K562 (cell line): ENCODE results near the gene ADGRB3. TPM values are rescaled to one million over a fixed set of nuclear protein-coding genes. Genes with fewer than 3 reads are reported as not detected.
A peak's percentile ranks its signal among the peaks of the same experiment; 100 is the strongest.

ENCODE experiments used
- CEBPZ ChIP-seq: fragments of 150-350 bp; IDR thresholded peaks from 2 replicates; pipeline ENCODE4 v1.6.1; 2014; ENCODE audit warnings: low read depth, mild to moderate bottlenecking, low read length, borderline replicate concordance
- CTBP1 ChIP-seq: fragments of 450-650 bp; IDR thresholded peaks from 2 replicates; pipeline ENCODE4 v1.6.1; 2016; ENCODE audit warnings: borderline replicate concordance
- GATAD2B ChIP-seq: fragments of 450-650 bp; IDR thresholded peaks from 2 replicates; pipeline ENCODE4 v1.6.1; 2017; ENCODE audit warnings: mild to moderate bottlenecking, borderline replicate concordance
- PBX2 ChIP-seq, 2 experiments: IDR thresholded peaks in 1 of 2; conservative IDR thresholded peaks in 1 of 2; 2 replicates each; pipeline ENCODE4 v1.6.1; 2016; ENCODE audit warnings: low read depth in 2 of 2, mild to moderate bottlenecking in 1 of 2, missing compliant biosample characterization in 1 of 2, missing genetic modification characterization in 1 of 2, moderate library complexity in 1 of 2
- REST ChIP-seq, 2 experiments: fragments of 450-650 bp; formaldehyde crosslinking in 1 of 2; IDR thresholded peaks; 2 replicates each; pipeline versions ENCODE4 v1.4.0 to v1.6.1; 2014 to 2020; ENCODE audit warnings: mild to moderate bottlenecking in 2 of 2, borderline replicate concordance in 1 of 2, low read depth in 1 of 2
- SPI1 ChIP-seq: IDR thresholded peaks from 2 replicates; pipeline ENCODE4 v1.6.1; 2011; ENCODE audit warnings: low read depth, low read length, control low read depth, borderline replicate concordance
- ZNF57 ChIP-seq: fragments of 450-650 bp; formaldehyde crosslinking; IDR thresholded peaks from 2 replicates; pipeline ENCODE4 v1.4.0; 2020; ENCODE audit warnings: mild to moderate bottlenecking, moderate library complexity
- polyA plus RNA-seq, 8 experiments: library from polyadenylated mRNA; depleted of rRNA in 4 of 8; stranded (reverse) in 5 of 8; unstranded in 3 of 8; fragments of >200 nt; fragmentation: Nextera tagmentation in 2 of 8; fragmentation: Illumina TruSeq in 1 of 8; extraction: Ambion mirVana in 2 of 8; extraction: Trizol in 1 of 8; gene quantifications; 2 replicates each; pipeline versions ENCODE4 v1.2.1 to v1.2.3, GENCODE V29; 2011 to 2014; ENCODE audit warnings: inconsistent platforms in 1 of 8, missing spikeins in 1 of 8
- total RNA-seq, 7 experiments: library from RNA; depleted of rRNA in 6 of 7; stranded (reverse); fragments of >200 nt in 6 of 7; fragmentation: Illumina TruSeq in 2 of 7; extraction: Trizol in 2 of 7; gene quantifications; 2 replicates each; pipeline versions ENCODE4 v1.2.1 to v1.2.3, GENCODE V29; 2011 to 2021; ENCODE audit warnings: low replicate concordance in 1 of 7

Gene ADGRB3
- total and polyA plus RNA-seq, 9 of the 15 experiments (the other 6 are each of a cell fraction or from before 2014, with no cell fraction given) = 0.90 to 7.8 (median 2.4) TPM

- TF ChIP-seq CEBPZ (no peak), PBX2 (CRISPR knock-in tag; IDR thresholded peaks at IDR 0.05; ENCODE audit: low read depth) (no peak), PBX2 (tag; conservative IDR thresholded peaks at IDR 0.05; ENCODE audit: low read depth) (no peak), ZNF57 (CRISPR knock-in tag) (no peak), GATAD2B (no peak), REST (IDR thresholded peaks at IDR 0.05; ENCODE audit: borderline replicate concordance) (no peak), REST (CRISPR knock-in tag; IDR thresholded peaks at IDR 0.05; ENCODE audit: low read depth) (no peak), SPI1 (no peak), CTBP1 (0 out of 2 replicates have a peak, but pooled peaks have one; percentile 9)
Observed at GRCh38 chr6:68695838-68696237, 60.8 kb downstream of the ADGRB3 start (continued).
